HEK293 (cell line): ENCODE results near the gene RPL7A.

Experiments used
- CTCF ChIA-PET: fragments of 350-600 bp; formaldehyde crosslinking; extraction: SDS; loops from one replicate; lab custom pipeline; 2021; ENCODE audit warnings: antibody characterized with exemption; lab: Yijun Ruan, JAX
- POLR2A ChIA-PET: fragments of 300-600 bp; formaldehyde crosslinking; extraction: SDS; loops from one replicate; lab custom pipeline; 2020; ENCODE audit warnings: antibody characterized with exemption, inconsistent platforms; lab: Yijun Ruan, JAX
- H3K27ac ChIP-seq: fragments of 200-500 bp; sonication (Bioruptor generic); 2 replicates; pipeline ENCODE4 v1.5.1; 2014; ENCODE audit warnings: low read depth, low read length, control low read depth, inconsistent platforms; ENCODE audit errors: extremely low read depth
- H3K36me3 ChIP-seq, 2 experiments: fragments of 200-500 bp in 1 of 2; sonication (Bioruptor generic) in 1 of 2; 1 replicate in 1 of 2; 2 replicates in 1 of 2; pipeline ENCODE4 v1.5.1; 2014 to 2017; ENCODE audit warnings: inconsistent platforms in 2 of 2, low read length in 2 of 2; ENCODE audit not compliant: control insufficient read depth in 2 of 2, insufficient read depth in 1 of 2
- H3K4me1 ChIP-seq: fragments of 200-500 bp; sonication (Bioruptor generic); 2 replicates; pipeline ENCODE4 v1.5.1; 2014; ENCODE audit warnings: mild to moderate bottlenecking, low read length, inconsistent platforms; ENCODE audit not compliant: control insufficient read depth, insufficient read depth
- H3K4me3 ChIP-seq: 2 replicates; pipeline ENCODE4 v1.5.1; 2011; ENCODE audit warnings: low read depth, mild to moderate bottlenecking, control low read depth, low read length, moderate library complexity
- H3K9me3 ChIP-seq: fragments of 200-500 bp; sonication (Bioruptor generic); 2 replicates; pipeline ENCODE4 v1.5.1; 2014; ENCODE audit warnings: low read depth, low read length, inconsistent platforms; ENCODE audit not compliant: control insufficient read depth, insufficient read depth
- KLF9 ChIP-seq: fragments of 450-650 bp; formaldehyde crosslinking; IDR thresholded peaks from 2 replicates; pipeline ENCODE4 v1.5.1; 2016; ENCODE audit warnings: missing biosample characterization, missing genetic modification characterization, low read depth
- MYNN ChIP-seq: fragments of 450-650 bp; formaldehyde crosslinking; IDR thresholded peaks from 2 replicates; pipeline ENCODE4 v1.5.1; 2016; ENCODE audit warnings: missing biosample characterization, missing genetic modification characterization, borderline replicate concordance
- REPIN1 ChIP-seq: fragments of 450-650 bp; formaldehyde crosslinking; IDR thresholded peaks from 2 replicates; pipeline ENCODE4 v1.5.1; 2017; ENCODE audit warnings: missing biosample characterization, missing genetic modification characterization, low read depth
- SP7 ChIP-seq: fragments of 450-650 bp; formaldehyde crosslinking; IDR thresholded peaks from 2 replicates; pipeline ENCODE4 v1.5.1; 2016; ENCODE audit warnings: missing biosample characterization, missing genetic modification characterization
- ZFHX2 ChIP-seq: fragments of 450-650 bp; formaldehyde crosslinking; conservative IDR thresholded peaks from 2 replicates; pipeline ENCODE4 v1.5.1; 2016; ENCODE audit warnings: missing biosample characterization, missing genetic modification characterization
- ZNF175 ChIP-seq: fragments of 450-650 bp; formaldehyde crosslinking; IDR thresholded peaks from 2 replicates; pipeline ENCODE4 v1.5.1; 2016; ENCODE audit warnings: missing biosample characterization, missing genetic modification characterization
- ZNF266 ChIP-seq: fragments of 450-650 bp; formaldehyde crosslinking; IDR thresholded peaks from 2 replicates; pipeline ENCODE4 v1.5.1; 2016; ENCODE audit warnings: missing biosample characterization, missing genetic modification characterization, low read depth
- ZNF654 ChIP-seq: fragments of 450-650 bp; formaldehyde crosslinking; IDR thresholded peaks from 2 replicates; pipeline ENCODE4 v1.5.1; 2016; ENCODE audit warnings: low read depth, missing biosample characterization, missing genetic modification characterization
- ZNF707 ChIP-seq: fragments of 450-650 bp; formaldehyde crosslinking; IDR thresholded peaks from 2 replicates; pipeline ENCODE4 v1.5.1; 2016; ENCODE audit warnings: missing biosample characterization, missing genetic modification characterization
- ZSCAN16 ChIP-seq: fragments of 450-650 bp; formaldehyde crosslinking; IDR thresholded peaks from 2 replicates; pipeline ENCODE4 v1.5.1; 2016; ENCODE audit warnings: missing biosample characterization, missing genetic modification characterization
- TF ChIP-seq, protein P1 (sequence below): fragments of 450-650 bp; formaldehyde crosslinking; IDR thresholded peaks from 2 replicates; pipeline ENCODE4 v1.5.1; 2016; ENCODE audit warnings: missing biosample characterization, missing genetic modification characterization
- TF ChIP-seq, protein P2 (sequence below): fragments of 450-650 bp; formaldehyde crosslinking; IDR thresholded peaks from 2 replicates; pipeline ENCODE4 v1.5.1; 2016; ENCODE audit warnings: missing biosample characterization, missing genetic modification characterization
- TF ChIP-seq, protein P3 (sequence below): fragments of 450-650 bp; formaldehyde crosslinking; IDR thresholded peaks from 2 replicates; pipeline ENCODE4; 2016; ENCODE audit warnings: missing biosample characterization, missing genetic modification characterization
- TF ChIP-seq, protein P4 (sequence below): fragments of 450-650 bp; formaldehyde crosslinking; IDR thresholded peaks from 2 replicates; pipeline ENCODE4 v1.5.1; 2017; ENCODE audit warnings: missing biosample characterization, missing genetic modification characterization
- TF ChIP-seq, protein P5 (sequence below): fragments of 450-650 bp; formaldehyde crosslinking; IDR thresholded peaks from 2 replicates; pipeline ENCODE4 v1.5.1; 2016; ENCODE audit warnings: missing biosample characterization, missing genetic modification characterization

Gene RPL7A

DNA sequence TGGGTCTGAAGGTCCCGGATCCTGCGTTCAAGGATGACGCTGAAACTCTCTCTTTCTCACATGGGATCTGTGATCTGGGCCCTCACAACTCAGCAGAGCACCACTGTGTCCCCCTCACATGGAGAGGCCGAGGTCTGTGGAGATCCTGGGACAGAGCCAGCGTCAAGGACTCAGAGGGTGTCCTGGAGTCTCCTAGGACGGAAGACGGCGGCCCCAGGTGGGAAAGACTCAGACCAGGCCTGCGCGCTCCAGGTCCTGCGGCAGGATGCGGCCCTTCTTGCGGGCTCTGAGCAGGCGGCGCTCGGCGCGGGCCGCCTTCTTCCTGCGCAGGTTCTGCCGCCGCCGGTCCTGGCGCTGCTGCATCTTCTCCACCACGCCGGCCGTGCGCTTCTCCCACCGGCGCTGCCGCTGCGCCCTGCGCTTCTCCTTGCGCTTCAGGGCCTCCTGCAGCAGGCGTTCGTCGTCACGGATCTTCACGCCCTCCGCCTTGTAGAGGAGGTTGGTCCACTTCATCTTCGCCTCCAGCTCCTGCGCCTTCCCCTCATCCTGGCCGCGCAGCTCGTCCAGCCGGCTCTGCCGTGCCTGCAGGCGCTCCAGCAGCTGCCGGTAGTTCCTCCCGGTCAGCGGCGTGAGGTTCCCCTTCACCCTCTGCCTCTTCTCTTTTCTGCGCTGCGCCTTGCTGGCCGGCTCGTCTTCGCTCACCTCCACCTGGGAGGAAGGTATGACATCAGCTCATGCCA lies 16.2 kb upstream of the RPL7A start (continued):
- no peak for TF ChIP-seq KLF9 (tag by site-specific recombination)
- TF ChIP-seq, protein P1, sequence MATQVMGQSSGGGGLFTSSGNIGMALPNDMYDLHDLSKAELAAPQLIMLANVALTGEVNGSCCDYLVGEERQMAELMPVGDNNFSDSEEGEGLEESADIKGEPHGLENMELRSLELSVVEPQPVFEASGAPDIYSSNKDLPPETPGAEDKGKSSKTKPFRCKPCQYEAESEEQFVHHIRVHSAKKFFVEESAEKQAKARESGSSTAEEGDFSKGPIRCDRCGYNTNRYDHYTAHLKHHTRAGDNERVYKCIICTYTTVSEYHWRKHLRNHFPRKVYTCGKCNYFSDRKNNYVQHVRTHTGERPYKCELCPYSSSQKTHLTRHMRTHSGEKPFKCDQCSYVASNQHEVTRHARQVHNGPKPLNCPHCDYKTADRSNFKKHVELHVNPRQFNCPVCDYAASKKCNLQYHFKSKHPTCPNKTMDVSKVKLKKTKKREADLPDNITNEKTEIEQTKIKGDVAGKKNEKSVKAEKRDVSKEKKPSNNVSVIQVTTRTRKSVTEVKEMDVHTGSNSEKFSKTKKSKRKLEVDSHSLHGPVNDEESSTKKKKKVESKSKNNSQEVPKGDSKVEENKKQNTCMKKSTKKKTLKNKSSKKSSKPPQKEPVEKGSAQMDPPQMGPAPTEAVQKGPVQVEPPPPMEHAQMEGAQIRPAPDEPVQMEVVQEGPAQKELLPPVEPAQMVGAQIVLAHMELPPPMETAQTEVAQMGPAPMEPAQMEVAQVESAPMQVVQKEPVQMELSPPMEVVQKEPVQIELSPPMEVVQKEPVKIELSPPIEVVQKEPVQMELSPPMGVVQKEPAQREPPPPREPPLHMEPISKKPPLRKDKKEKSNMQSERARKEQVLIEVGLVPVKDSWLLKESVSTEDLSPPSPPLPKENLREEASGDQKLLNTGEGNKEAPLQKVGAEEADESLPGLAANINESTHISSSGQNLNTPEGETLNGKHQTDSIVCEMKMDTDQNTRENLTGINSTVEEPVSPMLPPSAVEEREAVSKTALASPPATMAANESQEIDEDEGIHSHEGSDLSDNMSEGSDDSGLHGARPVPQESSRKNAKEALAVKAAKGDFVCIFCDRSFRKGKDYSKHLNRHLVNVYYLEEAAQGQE (tag by site-specific recombination) = no peak
- TF ChIP-seq, protein P2, sequence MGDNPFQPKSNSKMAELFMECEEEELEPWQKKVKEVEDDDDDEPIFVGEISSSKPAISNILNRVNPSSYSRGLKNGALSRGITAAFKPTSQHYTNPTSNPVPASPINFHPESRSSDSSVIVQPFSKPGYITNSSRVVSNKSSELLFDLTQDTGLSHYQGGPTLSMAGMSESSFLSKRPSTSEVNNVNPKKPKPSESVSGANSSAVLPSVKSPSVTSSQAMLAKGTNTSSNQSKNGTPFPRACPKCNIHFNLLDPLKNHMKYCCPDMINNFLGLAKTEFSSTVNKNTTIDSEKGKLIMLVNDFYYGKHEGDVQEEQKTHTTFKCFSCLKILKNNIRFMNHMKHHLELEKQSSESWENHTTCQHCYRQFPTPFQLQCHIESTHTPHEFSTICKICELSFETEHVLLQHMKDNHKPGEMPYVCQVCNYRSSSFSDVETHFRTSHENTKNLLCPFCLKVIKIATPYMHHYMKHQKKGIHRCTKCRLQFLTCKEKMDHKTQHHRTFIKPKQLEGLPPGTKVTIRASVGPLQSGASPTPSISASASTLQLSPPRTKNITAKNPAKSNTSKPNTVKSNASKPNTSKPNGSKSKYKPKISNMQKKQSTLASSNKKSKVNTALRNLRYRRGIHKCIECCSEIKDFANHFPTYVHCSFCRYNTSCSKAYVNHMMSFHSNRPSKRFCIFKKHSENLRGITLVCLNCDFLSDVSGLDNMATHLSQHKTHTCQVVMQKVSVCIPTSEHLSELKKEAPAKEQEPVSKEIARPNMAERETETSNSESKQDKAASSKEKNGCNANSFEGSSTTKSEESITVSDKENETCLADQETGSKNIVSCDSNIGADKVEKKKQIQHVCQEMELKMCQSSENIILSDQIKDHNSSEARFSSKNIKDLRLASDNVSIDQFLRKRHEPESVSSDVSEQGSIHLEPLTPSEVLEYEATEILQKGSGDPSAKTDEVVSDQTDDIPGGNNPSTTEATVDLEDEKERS (tag by site-specific recombination) = no peak
- no peak for TF ChIP-seq SP7 (tag by site-specific recombination)
- TF ChIP-seq ZNF266 (tag by site-specific recombination) = no peak

DNA sequence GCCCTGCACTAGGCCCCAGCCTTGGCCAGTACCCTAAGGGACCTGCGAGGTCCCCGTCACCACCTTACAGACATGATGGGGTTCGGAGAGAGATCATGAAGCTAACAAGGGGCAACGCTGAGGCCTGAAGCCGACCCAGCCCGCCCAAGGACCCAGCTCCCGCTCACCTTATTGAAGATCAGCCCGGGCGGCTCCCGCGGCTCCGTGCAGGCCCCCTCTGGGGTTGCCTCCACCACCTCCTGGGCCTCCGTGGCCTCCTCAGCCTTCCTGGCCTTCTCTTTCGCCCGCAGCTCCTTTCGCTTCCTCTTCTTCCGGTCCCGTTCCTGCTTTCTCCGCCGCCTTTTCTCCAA lies 15.7 kb upstream of the RPL7A start:
- Histone ChIP-seq H3K36me3 (peaks cover 4 to 53% of the 10 kb centered on the region in 2 experiments; a peak in 2 of 3 replicates), H3K4me3 (no peak overlapping the region), H3K9me3 (no peaks in the 10 kb centered on the region), H3K27ac (no peak overlapping the region), H3K4me1 (peaks cover 4% of the 10 kb centered on the region; the same call in 1 of the 2 replicates)
- ChIA-PET CTCF (interaction anchor here (0.7 to 8.9 kb wide), 2 partner anchors 145 to 216 kb away, joined by 3 to 159 read pairs; no protein-coding TSS in a partner anchor), POLR2A (interaction anchor here (1.6 kb wide), 1 partner anchor 16 kb away, joined by 6 read pairs; the partner anchor contains the start of genes MED22 and RPL7A)
- TF ChIP-seq, protein P3, sequence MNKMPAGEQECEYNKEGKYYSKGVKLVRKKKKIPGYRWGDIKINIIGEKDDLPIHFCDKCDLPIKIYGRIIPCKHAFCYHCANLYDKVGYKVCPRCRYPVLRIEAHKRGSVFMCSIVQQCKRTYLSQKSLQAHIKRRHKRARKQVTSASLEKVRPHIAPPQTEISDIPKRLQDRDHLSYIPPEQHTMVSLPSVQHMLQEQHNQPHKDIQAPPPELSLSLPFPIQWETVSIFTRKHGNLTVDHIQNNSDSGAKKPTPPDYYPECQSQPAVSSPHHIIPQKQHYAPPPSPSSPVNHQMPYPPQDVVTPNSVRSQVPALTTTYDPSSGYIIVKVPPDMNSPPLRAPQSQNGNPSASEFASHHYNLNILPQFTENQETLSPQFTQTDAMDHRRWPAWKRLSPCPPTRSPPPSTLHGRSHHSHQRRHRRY (tag by site-specific recombination) = no peak
- TF ChIP-seq, protein P4, sequence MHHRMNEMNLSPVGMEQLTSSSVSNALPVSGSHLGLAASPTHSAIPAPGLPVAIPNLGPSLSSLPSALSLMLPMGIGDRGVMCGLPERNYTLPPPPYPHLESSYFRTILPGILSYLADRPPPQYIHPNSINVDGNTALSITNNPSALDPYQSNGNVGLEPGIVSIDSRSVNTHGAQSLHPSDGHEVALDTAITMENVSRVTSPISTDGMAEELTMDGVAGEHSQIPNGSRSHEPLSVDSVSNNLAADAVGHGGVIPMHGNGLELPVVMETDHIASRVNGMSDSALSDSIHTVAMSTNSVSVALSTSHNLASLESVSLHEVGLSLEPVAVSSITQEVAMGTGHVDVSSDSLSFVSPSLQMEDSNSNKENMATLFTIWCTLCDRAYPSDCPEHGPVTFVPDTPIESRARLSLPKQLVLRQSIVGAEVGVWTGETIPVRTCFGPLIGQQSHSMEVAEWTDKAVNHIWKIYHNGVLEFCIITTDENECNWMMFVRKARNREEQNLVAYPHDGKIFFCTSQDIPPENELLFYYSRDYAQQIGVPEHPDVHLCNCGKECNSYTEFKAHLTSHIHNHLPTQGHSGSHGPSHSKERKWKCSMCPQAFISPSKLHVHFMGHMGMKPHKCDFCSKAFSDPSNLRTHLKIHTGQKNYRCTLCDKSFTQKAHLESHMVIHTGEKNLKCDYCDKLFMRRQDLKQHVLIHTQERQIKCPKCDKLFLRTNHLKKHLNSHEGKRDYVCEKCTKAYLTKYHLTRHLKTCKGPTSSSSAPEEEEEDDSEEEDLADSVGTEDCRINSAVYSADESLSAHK (tag by site-specific recombination) = no peak
- TF ChIP-seq MYNN (tag by site-specific recombination) (no peak), ZFHX2 (tag by site-specific recombination) (no peak), ZNF654 (tag by site-specific recombination) (no peak), REPIN1 (tag by site-specific recombination) (no peak), ZNF707 (tag by site-specific recombination) (no peak), ZNF175 (tag by site-specific recombination) (no peak), ZSCAN16 (no peak)
- TF ChIP-seq, protein P5, sequence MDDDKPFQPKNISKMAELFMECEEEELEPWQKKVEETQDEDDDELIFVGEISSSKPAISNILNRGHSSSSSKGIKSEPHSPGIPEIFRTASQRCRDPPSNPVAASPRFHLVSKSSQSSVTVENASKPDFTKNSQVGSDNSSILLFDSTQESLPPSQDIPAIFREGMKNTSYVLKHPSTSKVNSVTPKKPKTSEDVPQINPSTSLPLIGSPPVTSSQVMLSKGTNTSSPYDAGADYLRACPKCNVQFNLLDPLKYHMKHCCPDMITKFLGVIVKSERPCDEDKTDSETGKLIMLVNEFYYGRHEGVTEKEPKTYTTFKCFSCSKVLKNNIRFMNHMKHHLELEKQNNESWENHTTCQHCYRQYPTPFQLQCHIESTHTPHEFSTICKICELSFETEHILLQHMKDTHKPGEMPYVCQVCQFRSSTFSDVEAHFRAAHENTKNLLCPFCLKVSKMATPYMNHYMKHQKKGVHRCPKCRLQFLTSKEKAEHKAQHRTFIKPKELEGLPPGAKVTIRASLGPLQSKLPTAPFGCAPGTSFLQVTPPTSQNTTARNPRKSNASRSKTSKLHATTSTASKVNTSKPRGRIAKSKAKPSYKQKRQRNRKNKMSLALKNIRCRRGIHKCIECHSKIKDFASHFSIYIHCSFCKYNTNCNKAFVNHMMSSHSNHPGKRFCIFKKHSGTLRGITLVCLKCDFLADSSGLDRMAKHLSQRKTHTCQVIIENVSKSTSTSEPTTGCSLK (tag by site-specific recombination) = no peak
